GM19467 (cell line): ENCODE results near the gene RALGAPA2.

Experiments
- ATAC-seq: cut with Tn5 transposase; IDR thresholded peaks from one replicate; pipeline ENCODE4 v1.9.1; 2021; ENCODE audit warnings: mild to moderate bottlenecking, moderate library complexity; ENCODE audit not compliant: unreplicated experiment

RALGAPA2 gene

GRCh38 chr20:20480126-20480525 is 232.3 kb downstream of the RALGAPA2 start:
- ATAC-seq: no peak

- no peak for ATAC-seq
Measured at GRCh38 chr20:20477444-20478041, 234.9 kb downstream of the RALGAPA2 start.

- ATAC-seq: no peak
Measured at GRCh38 chr20:20476504-20476903, 235.9 kb downstream of the RALGAPA2 start.

- no peak for ATAC-seq
Measured at GRCh38 chr20:20473657-20474056, 238.8 kb downstream of the RALGAPA2 start.

GRCh38 chr20:20472684-20473274 is 239.7 kb downstream of the RALGAPA2 start:
- no peak for ATAC-seq

- ATAC-seq: peak; percentile 74
Measured at GRCh38 chr20:20466341-20466879, 246.0 kb downstream of the RALGAPA2 start.

- no peak for ATAC-seq
Measured at GRCh38 chr20:20465252-20465651, 247.2 kb downstream of the RALGAPA2 start.

GRCh38 chr20:20463933-20464374 is 248.5 kb downstream of the RALGAPA2 start:
- no peak for ATAC-seq

- ATAC-seq: no peak
Measured at GRCh38 chr20:20462185-20462584, 250.3 kb downstream of the RALGAPA2 start.

- ATAC-seq: no peak
Measured at GRCh38 chr20:20461551-20461950, 250.9 kb downstream of the RALGAPA2 start.

- no peak for ATAC-seq
Measured at GRCh38 chr20:20459726-20460125, 252.7 kb downstream of the RALGAPA2 start.

GRCh38 chr20:20457392-20458126 is 254.9 kb downstream of the RALGAPA2 start:
- ATAC-seq: no peak

- no peak for ATAC-seq
Measured at GRCh38 chr20:20456741-20457140, 255.7 kb downstream of the RALGAPA2 start.

GRCh38 chr20:20455926-20456325 is 256.5 kb downstream of the RALGAPA2 start:
- no peak for ATAC-seq

- no peak for ATAC-seq
Measured at GRCh38 chr20:20454850-20455627, 257.4 kb downstream of the RALGAPA2 start.

- ATAC-seq: no peak
Measured at GRCh38 chr20:20454367-20454766, 258.1 kb downstream of the RALGAPA2 start.

- ATAC-seq: peak; percentile 94
Measured at GRCh38 chr20:20452254-20452676, 260.2 kb downstream of the RALGAPA2 start.

- no peak for ATAC-seq
Measured at GRCh38 chr20:20450521-20450920, 261.9 kb downstream of the RALGAPA2 start.

- no peak for ATAC-seq
Measured at GRCh38 chr20:20448881-20449280, 263.6 kb downstream of the RALGAPA2 start.

- ATAC-seq: no peak
Measured at GRCh38 chr20:20447196-20447595, 265.2 kb downstream of the RALGAPA2 start.

- ATAC-seq: no peak
Measured at GRCh38 chr20:20446425-20447015, 265.9 kb downstream of the RALGAPA2 start.
